Measurements from ENCODE around the gene KIFBP. TPM values are rescaled to one million over a fixed set of nuclear protein-coding genes. Genes with fewer than 3 reads are reported as not detected.

The KIFBP gene
- total and polyA plus RNA-seq, 9 of the 15 experiments (the other 6 are each of a cell fraction or from before 2014, with no cell fraction given) = 5.6 to 23.2 (median 14.8) TPM

- TF ChIP-seq UBTF (IDR thresholded peaks at IDR 0.05; ENCODE audit: borderline replicate concordance in 1 of 2, low read depth in 2 of 2, low read length in 2 of 2) = no peak
- TF ChIP-seq ZNF124 (CRISPR knock-in tag; IDR thresholded peaks at IDR 0.05) = no peak
- TF ChIP-seq PRDM10 (IDR thresholded peaks at IDR 0.05; ENCODE audit: partially characterized antibody) = no peak
- TF ChIP-seq ZNF699 (CRISPR knock-in tag; IDR thresholded peaks at IDR 0.05; ENCODE audit: insufficient replicate concordance) = no peak
- no peak for TF ChIP-seq CREB1 (IDR thresholded peaks at IDR 0.05)
- no peak for TF ChIP-seq CREB1 (CRISPR knock-in tag; IDR thresholded peaks at IDR 0.05)
- TF ChIP-seq STAT5B (CRISPR knock-in tag; IDR thresholded peaks at IDR 0.05) = no peak
- no peak for TF ChIP-seq NELFE (IDR thresholded peaks at IDR 0.05; ENCODE audit: insufficient read depth, insufficient read length)
- TF ChIP-seq SLC30A9 (CRISPR knock-in tag; IDR thresholded peaks at IDR 0.05) = no peak
- peak; percentile 84 for TF ChIP-seq TCF3 (CRISPR knock-in tag; IDR thresholded peaks at IDR 0.05)
- no peak for TF ChIP-seq NEUROD1 (IDR thresholded peaks at IDR 0.05; ENCODE audit: borderline replicate concordance, low read depth, low read length, partially characterized antibody)
- TF ChIP-seq PHF21A (IDR thresholded peaks at IDR 0.05; ENCODE audit: borderline replicate concordance, low read depth) = no peak
- no peak for TF ChIP-seq DEAF1 (CRISPR knock-in tag; IDR thresholded peaks at IDR 0.05)
- TF ChIP-seq PHTF2 (CRISPR knock-in tag; IDR thresholded peaks at IDR 0.05) = no peak
- TF ChIP-seq MLLT1 (IDR thresholded peaks at IDR 0.05) = no peak
- no peak for TF ChIP-seq SIRT6 (IDR thresholded peaks at IDR 0.05; ENCODE audit: low read depth, low read length)
- TF ChIP-seq MIER1 (IDR thresholded peaks at IDR 0.05; ENCODE audit: low read depth) = no peak
These were observed 30.0 kb downstream of the KIFBP start (continued) for GRCh38 chr10:69018613-69019012.

All from K562 (cell line).